ENCODE results near the gene ALS2.

DNA sequence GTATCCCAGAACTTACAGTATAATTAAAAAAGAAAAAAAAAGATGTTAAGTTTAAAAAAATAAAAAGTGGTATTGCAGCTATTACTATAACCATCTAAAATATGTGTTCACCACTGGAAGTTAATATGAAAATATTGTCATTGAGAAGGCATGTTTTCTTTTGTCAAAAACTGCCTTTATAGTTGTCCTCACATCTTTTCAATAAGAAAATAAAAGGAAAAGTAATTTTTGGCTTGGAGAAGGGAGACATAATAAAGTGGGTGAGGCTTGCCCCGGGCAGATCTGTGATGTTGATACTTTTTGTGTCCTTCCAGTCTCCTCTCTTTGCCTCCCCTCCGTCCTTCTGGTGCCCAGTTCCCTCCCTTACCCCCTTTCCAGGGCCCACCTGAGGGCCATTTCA is 107.2 kb downstream of the ALS2 start:
- TF ChIP-seq, protein P1, sequence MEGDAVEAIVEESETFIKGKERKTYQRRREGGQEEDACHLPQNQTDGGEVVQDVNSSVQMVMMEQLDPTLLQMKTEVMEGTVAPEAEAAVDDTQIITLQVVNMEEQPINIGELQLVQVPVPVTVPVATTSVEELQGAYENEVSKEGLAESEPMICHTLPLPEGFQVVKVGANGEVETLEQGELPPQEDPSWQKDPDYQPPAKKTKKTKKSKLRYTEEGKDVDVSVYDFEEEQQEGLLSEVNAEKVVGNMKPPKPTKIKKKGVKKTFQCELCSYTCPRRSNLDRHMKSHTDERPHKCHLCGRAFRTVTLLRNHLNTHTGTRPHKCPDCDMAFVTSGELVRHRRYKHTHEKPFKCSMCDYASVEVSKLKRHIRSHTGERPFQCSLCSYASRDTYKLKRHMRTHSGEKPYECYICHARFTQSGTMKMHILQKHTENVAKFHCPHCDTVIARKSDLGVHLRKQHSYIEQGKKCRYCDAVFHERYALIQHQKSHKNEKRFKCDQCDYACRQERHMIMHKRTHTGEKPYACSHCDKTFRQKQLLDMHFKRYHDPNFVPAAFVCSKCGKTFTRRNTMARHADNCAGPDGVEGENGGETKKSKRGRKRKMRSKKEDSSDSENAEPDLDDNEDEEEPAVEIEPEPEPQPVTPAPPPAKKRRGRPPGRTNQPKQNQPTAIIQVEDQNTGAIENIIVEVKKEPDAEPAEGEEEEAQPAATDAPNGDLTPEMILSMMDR (IDR thresholded peaks at IDR 0.05; ENCODE audit: poor library complexity), result no peak
- TF ChIP-seq EZH2 (IDR thresholded peaks at IDR 0.05; ENCODE audit: borderline replicate concordance), result no peak
